Endodermal cell (in vitro differentiated cells): Measurements from ENCODE around the gene RGS9. TPM values are rescaled to one million over a fixed set of nuclear protein-coding genes. Genes with fewer than 3 reads are reported as not detected.

Experiments used
- DNase-seq: peaks from one replicate; pipeline ENCODE4 v3.0.0-alpha.2; 2017
- H3K27ac ChIP-seq: 2 replicates; pipeline ENCODE4 v1.5.1; 2013; ENCODE audit warnings: mild to moderate bottlenecking, low read depth, low read length, moderate library complexity
- H3K27me3 ChIP-seq: 2 replicates; pipeline ENCODE4 v1.6.1; 2013; ENCODE audit warnings: mild to moderate bottlenecking, low read length, moderate library complexity; ENCODE audit not compliant: insufficient read depth, control insufficient read depth, poor library complexity, severe bottlenecking
- H3K36me3 ChIP-seq: 2 replicates; pipeline ENCODE4 v1.7.0; 2013; ENCODE audit warnings: mild to moderate bottlenecking, low read length, moderate library complexity; ENCODE audit not compliant: control insufficient read depth, insufficient read depth
- H3K4me1 ChIP-seq: one replicate; pipeline ENCODE4 v1.7.0; 2013; ENCODE audit warnings: low read length; ENCODE audit not compliant: control insufficient read depth, insufficient read depth
- H3K4me3 ChIP-seq: 2 replicates; pipeline ENCODE4 v1.5.1; 2013; ENCODE audit warnings: mild to moderate bottlenecking, low read length, moderate library complexity
- H3K9ac ChIP-seq: 2 replicates; pipeline ENCODE4 v1.6.1; 2013; ENCODE audit warnings: mild to moderate bottlenecking, low read length, moderate library complexity; ENCODE audit not compliant: poor library complexity, severe bottlenecking; ENCODE audit errors: extremely low read depth
- H3K9me3 ChIP-seq: 2 replicates; pipeline ENCODE4 v1.6.1; 2013; ENCODE audit warnings: mild to moderate bottlenecking, low read length, moderate library complexity; ENCODE audit not compliant: control insufficient read depth
- H3K27ac Mint-ChIP-seq: 2 replicates; pipeline ENCODE4 v1.8.0; 2020; ENCODE audit warnings: mixed read lengths
- H3K27me3 Mint-ChIP-seq: 2 replicates; pipeline ENCODE4 v1.8.0; 2021; ENCODE audit warnings: mild to moderate bottlenecking, mixed read lengths; ENCODE audit not compliant: insufficient read depth
- H3K36me3 Mint-ChIP-seq: 2 replicates; pipeline ENCODE4 v1.8.0; 2020; ENCODE audit warnings: low read depth, mixed read lengths
- H3K4me1 Mint-ChIP-seq: 2 replicates; pipeline ENCODE4 v1.8.0; 2020; ENCODE audit warnings: mixed read lengths
- H3K4me3 Mint-ChIP-seq: 2 replicates; pipeline ENCODE4 v1.8.0; 2020; ENCODE audit warnings: mild to moderate bottlenecking, moderate library complexity, mixed read lengths
- H3K9me3 Mint-ChIP-seq: 2 replicates; pipeline ENCODE4 v1.8.0; 2020; ENCODE audit warnings: mild to moderate bottlenecking, mixed read lengths
- WGBS, 2 experiments: methylation state at CpG; one replicate each; pipeline versions ENCODE4 v1.1.5 to v1.1.7; 2013; ENCODE audit warnings: missing lambda C conversion rate in 2 of 2, mixed read lengths in 1 of 2; ENCODE audit not compliant: insufficient coverage in 1 of 2, insufficient read length in 1 of 2; 5-methylcytosine and 5-hydroxymethylcytosine counted together
- total RNA-seq, 2 donors: library from RNA; stranded (reverse); fragmentation: NEBNext Ultra II Directional in 1 of 2; extraction: Animal tissue kit (Norgen Biotek cat#: 25700) in 1 of 2; gene quantifications; 2 replicates in 1 of 2; 3 replicates in 1 of 2; pipeline ENCODE4 v1.2.1, GENCODE V29; 2021
- TF ChIP-seq, protein P1 (sequence below): fragments of 200-600 bp; sonication (generic); conservative IDR thresholded peaks from 2 replicates; pipeline ENCODE4 v1.5.0; 2021; ENCODE audit warnings: antibody characterized with exemption, mild to moderate bottlenecking

Gene RGS9
- total RNA-seq, 2 donors from 2014 or later: 11.1 to 14.7 TPM

DNA sequence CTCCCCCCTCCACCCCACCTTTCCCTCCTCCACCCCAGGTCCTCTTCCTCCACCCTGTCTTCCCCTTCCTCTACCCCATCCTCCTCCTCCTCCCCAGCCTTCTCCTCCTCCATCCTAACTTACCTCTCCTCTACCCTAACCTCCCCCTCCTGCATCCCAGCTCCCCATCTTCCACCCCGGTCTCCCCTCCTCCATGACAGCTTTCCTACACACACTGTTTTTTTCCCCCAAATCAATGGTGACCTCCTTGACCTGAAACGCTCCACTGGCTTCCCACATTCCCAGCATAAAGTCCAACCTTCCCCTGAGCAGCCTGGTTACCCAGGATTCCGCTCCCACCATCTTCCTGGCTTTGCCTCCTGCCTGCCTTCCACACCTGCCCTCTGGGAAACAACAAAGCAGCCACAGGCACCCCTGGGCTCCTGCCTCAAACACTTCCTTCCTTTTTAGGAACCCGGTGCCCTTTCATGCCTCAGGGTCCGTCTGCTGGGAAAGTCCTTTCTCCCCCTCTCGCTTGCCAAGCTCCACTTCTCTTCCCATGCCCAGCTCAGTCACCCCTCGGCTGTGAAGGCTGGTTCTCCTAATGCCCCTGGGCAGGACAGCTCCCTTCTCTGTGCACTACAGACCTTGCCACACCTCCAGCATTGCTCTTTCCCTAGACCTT, 2.1 kb downstream of the RGS9 start:
- Histone ChIP-seq H3K27me3 (peaks cover 18% of the 10 kb centered on the region), H3K4me1 (no peaks in the 10 kb centered on the region), H3K27ac (no peak overlapping the region), H3K9ac (no peak overlapping the region), H3K4me3 (no peak overlapping the region), H3K36me3 (no peaks in the 10 kb centered on the region), H3K9me3 (no peaks in the 10 kb centered on the region)
- Mint-ChIP-seq H3K9me3 (no peaks in the 10 kb centered on the region), H3K4me3 (no peak overlapping the region), H3K36me3 (no peaks in the 10 kb centered on the region), H3K27me3 (peaks cover 39% of the 10 kb centered on the region), H3K4me1 (peaks cover 10% of the 10 kb centered on the region), H3K27ac (no peak overlapping the region)
- TF ChIP-seq, protein P1, sequence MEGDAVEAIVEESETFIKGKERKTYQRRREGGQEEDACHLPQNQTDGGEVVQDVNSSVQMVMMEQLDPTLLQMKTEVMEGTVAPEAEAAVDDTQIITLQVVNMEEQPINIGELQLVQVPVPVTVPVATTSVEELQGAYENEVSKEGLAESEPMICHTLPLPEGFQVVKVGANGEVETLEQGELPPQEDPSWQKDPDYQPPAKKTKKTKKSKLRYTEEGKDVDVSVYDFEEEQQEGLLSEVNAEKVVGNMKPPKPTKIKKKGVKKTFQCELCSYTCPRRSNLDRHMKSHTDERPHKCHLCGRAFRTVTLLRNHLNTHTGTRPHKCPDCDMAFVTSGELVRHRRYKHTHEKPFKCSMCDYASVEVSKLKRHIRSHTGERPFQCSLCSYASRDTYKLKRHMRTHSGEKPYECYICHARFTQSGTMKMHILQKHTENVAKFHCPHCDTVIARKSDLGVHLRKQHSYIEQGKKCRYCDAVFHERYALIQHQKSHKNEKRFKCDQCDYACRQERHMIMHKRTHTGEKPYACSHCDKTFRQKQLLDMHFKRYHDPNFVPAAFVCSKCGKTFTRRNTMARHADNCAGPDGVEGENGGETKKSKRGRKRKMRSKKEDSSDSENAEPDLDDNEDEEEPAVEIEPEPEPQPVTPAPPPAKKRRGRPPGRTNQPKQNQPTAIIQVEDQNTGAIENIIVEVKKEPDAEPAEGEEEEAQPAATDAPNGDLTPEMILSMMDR: no peak
- DNase-seq: no peak
- WGBS, 2 experiments: 59 to 68% methylated on average over 6 to 7 of the region's 7 CpGs

DNA sequence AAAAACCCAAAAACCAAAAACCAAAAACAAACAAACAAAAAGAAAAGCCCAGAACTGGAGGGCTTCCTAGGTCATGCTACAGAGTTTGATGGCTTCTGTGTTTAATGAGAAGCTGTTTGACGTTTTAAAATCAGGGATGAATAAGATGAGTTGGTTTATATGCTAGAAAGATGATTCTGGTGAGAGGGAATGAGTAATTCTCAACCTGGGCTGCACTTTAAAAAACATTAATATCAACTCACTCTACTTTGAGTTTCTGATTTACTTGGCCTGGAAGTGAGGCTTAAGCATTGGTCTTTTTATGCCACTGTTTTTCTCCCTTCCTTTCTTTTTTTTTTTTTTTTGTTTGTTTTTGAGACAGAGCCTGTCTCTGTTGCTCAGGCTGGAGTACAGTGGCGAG, 5.1 kb downstream of the RGS9 start:
- no peaks in the 10 kb centered on the region for H3K36me3 Mint-ChIP-seq
- H3K27me3 ChIP-seq: peaks cover 18% of the 10 kb centered on the region
- no peaks in the 10 kb centered on the region for H3K4me1 ChIP-seq
- H3K9me3 Mint-ChIP-seq: no peaks in the 10 kb centered on the region
- H3K36me3 ChIP-seq: no peaks in the 10 kb centered on the region
- H3K27ac ChIP-seq: no peak overlapping the region
- no peak overlapping the region for H3K4me3 Mint-ChIP-seq
- WGBS, 2 experiments: 67 to 89% methylated on average over 1 to 2 of the region's 2 CpGs
- TF ChIP-seq, protein P1: no peak
- DNase-seq: no peak
- H3K4me1 Mint-ChIP-seq: peaks cover 10% of the 10 kb centered on the region
- no peak overlapping the region for H3K27ac Mint-ChIP-seq
- no peak overlapping the region for H3K4me3 ChIP-seq
- H3K27me3 Mint-ChIP-seq: peaks cover 30% of the 10 kb centered on the region
- H3K9ac ChIP-seq: no peak overlapping the region
- no peaks in the 10 kb centered on the region for H3K9me3 ChIP-seq

DNA sequence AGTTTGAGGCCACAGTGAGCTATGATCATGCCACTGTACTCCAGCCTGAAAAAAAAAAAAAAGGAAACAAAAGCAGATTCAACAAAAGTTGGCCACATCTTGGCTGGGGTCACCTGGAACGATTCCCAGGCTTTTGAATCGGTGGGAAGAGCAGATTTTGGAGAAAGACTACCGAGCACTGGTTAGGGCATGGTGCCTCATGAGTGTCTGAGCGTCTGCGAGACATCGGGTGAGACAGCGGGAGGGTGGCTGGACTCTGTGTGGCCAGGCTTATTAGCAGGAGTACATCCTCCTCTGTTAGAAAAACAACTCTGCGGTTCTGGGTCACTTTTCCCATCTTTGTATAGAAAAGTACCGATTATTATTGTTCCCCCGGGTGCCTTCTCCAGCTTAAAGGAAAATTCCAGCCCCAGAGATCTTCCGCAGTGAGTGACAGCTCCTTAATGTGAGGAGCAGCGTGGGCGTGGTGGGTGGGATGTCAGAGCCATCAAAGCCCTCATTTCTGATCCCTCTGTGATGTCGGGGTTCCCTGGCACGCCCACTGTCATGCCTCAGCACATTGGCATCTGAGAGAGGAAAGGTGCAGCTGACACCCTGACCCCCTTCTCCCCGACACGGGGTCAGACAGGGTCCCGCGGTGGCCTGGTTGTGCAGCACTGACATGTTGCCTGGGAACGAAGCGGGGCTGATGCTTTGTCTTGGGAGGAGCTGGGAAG, 6.9 kb downstream of the RGS9 start:
- no peaks in the 10 kb centered on the region for H3K9me3 Mint-ChIP-seq
- no peak for DNase-seq
- TF ChIP-seq, protein P1: no peak
- no peak overlapping the region for H3K9ac ChIP-seq
- H3K4me3 Mint-ChIP-seq: no peak overlapping the region
- no peaks in the 10 kb centered on the region for H3K9me3 ChIP-seq
- peaks cover 3% of the 10 kb centered on the region for H3K4me1 Mint-ChIP-seq
- peaks cover 15% of the 10 kb centered on the region for H3K27me3 Mint-ChIP-seq
- H3K4me3 ChIP-seq: no peak overlapping the region
- no peak overlapping the region for H3K27ac Mint-ChIP-seq
- H3K27ac ChIP-seq: peak overlapping the region; percentile 68
- 74 to 92% methylated on average over 15 to 21 of the region's 21 CpGs for WGBS, 2 experiments
- H3K36me3 Mint-ChIP-seq: no peaks in the 10 kb centered on the region
- no peaks in the 10 kb centered on the region for H3K4me1 ChIP-seq
- H3K36me3 ChIP-seq: no peaks in the 10 kb centered on the region
- peaks cover 2% of the 10 kb centered on the region for H3K27me3 ChIP-seq
